SK-N-SH treated with all-trans-retinoic acid at 6 μM for 48 hours (cell line): Measurements from ENCODE around the gene CEACAM4.

ENCODE experiments used
- ATAC-seq: fragments of 200-7000 bp; cut with Tn5 transposase; 3 replicates; pipeline ENCODE4 v1.9.1; 2020; ENCODE audit warnings: mild to moderate bottlenecking, moderate library complexity
- ARNTL ChIP-seq: fragments of 450-650 bp; formaldehyde crosslinking; IDR thresholded peaks from 2 replicates; pipeline ENCODE4 v1.5.0; 2020; ENCODE audit warnings: low read depth, mild to moderate bottlenecking, moderate library complexity, borderline replicate concordance
- BACH2 ChIP-seq: fragments of 250-450 bp; sonication (Bioruptor Pico); IDR thresholded peaks from 2 replicates; pipeline ENCODE4 v1.9.0; 2021; ENCODE audit warnings: mild to moderate bottlenecking, borderline replicate concordance
- CREB5 ChIP-seq: fragments of 250-450 bp; sonication (Bioruptor Pico); IDR thresholded peaks from 2 replicates; pipeline ENCODE4 v1.5.1; 2020; ENCODE audit warnings: low read depth, mild to moderate bottlenecking, moderate library complexity
- CSDC2 ChIP-seq: fragments of 250-450 bp; sonication (Bioruptor Pico); IDR thresholded peaks from 2 replicates; pipeline ENCODE4 v1.5.0; 2020; ENCODE audit warnings: mild to moderate bottlenecking, moderate library complexity
- ESRRG ChIP-seq: fragments of 250-450 bp; sonication (Bioruptor Pico); IDR thresholded peaks from 2 replicates; pipeline ENCODE4 v1.6.1; 2021; ENCODE audit warnings: mild to moderate bottlenecking
- PPARA ChIP-seq: fragments of 250-450 bp; sonication (Bioruptor Pico); IDR thresholded peaks from 2 replicates; pipeline ENCODE4 v1.5.0; 2020; ENCODE audit warnings: mild to moderate bottlenecking, borderline replicate concordance
- RARB ChIP-seq: fragments of 250-450 bp; sonication (Bioruptor Pico); IDR thresholded peaks from 2 replicates; pipeline ENCODE4 v1.8.0; 2021; ENCODE audit warnings: mild to moderate bottlenecking, moderate library complexity
- TCF4 ChIP-seq: fragments of 250-450 bp; sonication (Bioruptor Pico); IDR thresholded peaks from 2 replicates; pipeline ENCODE4 v1.8.0; 2021; ENCODE audit warnings: mild to moderate bottlenecking, moderate library complexity, borderline replicate concordance
- TOX ChIP-seq: fragments of 250-450 bp; sonication (Bioruptor Pico); IDR thresholded peaks from 2 replicates; pipeline ENCODE4 v1.8.0; 2021; ENCODE audit warnings: mild to moderate bottlenecking, moderate library complexity, borderline replicate concordance
- ZC3H10 ChIP-seq: fragments of 250-450 bp; sonication (Bioruptor Pico); IDR thresholded peaks from 2 replicates; pipeline ENCODE4 v1.5.1; 2021; ENCODE audit warnings: mild to moderate bottlenecking, moderate library complexity
- ZFP3 ChIP-seq: fragments of 250-450 bp; sonication (Bioruptor Pico); IDR thresholded peaks from 2 replicates; pipeline ENCODE4 v1.5.0; 2020; ENCODE audit warnings: mild to moderate bottlenecking, moderate library complexity
- ZNF565 ChIP-seq: fragments of 450-650 bp; formaldehyde crosslinking; conservative IDR thresholded peaks from 2 replicates; pipeline ENCODE4 v1.5.0; 2020; ENCODE audit warnings: low read depth, mild to moderate bottlenecking, moderate library complexity
- ZNF70 ChIP-seq: fragments of 450-650 bp; formaldehyde crosslinking; IDR thresholded peaks from 2 replicates; pipeline ENCODE4 v1.5.0; 2020; ENCODE audit warnings: mild to moderate bottlenecking, moderate library complexity
- TF ChIP-seq, protein P1 (sequence below): fragments of 250-450 bp; sonication (Bioruptor Pico); IDR thresholded peaks from 2 replicates; pipeline ENCODE4 v1.8.0; 2020; ENCODE audit warnings: mild to moderate bottlenecking, moderate library complexity, borderline replicate concordance
- TF ChIP-seq, protein P2 (sequence below): fragments of 250-450 bp; sonication (Bioruptor Pico); IDR thresholded peaks from 2 replicates; pipeline ENCODE4 v1.5.1; 2021; ENCODE audit warnings: mild to moderate bottlenecking, moderate library complexity
- TF ChIP-seq, protein P3 (sequence below): fragments of 250-450 bp; sonication (Bioruptor Pico); IDR thresholded peaks from 2 replicates; pipeline ENCODE4 v1.5.0; 2020; ENCODE audit warnings: mild to moderate bottlenecking, moderate library complexity
- TF ChIP-seq, protein P4 (sequence below): fragments of 250-450 bp; sonication (Bioruptor Pico); IDR thresholded peaks from 2 replicates; pipeline ENCODE4 v1.8.0; 2021; ENCODE audit warnings: low read depth, mild to moderate bottlenecking, moderate library complexity, borderline replicate concordance

Gene CEACAM4

GRCh38 chr19:41590936-41591335, 35.9 kb downstream of the CEACAM4 start:
- ATAC-seq, result no peak
- TF ChIP-seq PPARA (CRISPR knock-in tag), result no peak
- TF ChIP-seq ARNTL (CRISPR knock-in tag), result no peak
- no peak for TF ChIP-seq BACH2 (CRISPR knock-in tag)
- TF ChIP-seq CSDC2, result no peak
- TF ChIP-seq TOX (CRISPR knock-in tag), result no peak
- no peak for TF ChIP-seq TCF4 (CRISPR knock-in tag)
- no peak for TF ChIP-seq ZNF565 (CRISPR knock-in tag)
- TF ChIP-seq, protein P1, sequence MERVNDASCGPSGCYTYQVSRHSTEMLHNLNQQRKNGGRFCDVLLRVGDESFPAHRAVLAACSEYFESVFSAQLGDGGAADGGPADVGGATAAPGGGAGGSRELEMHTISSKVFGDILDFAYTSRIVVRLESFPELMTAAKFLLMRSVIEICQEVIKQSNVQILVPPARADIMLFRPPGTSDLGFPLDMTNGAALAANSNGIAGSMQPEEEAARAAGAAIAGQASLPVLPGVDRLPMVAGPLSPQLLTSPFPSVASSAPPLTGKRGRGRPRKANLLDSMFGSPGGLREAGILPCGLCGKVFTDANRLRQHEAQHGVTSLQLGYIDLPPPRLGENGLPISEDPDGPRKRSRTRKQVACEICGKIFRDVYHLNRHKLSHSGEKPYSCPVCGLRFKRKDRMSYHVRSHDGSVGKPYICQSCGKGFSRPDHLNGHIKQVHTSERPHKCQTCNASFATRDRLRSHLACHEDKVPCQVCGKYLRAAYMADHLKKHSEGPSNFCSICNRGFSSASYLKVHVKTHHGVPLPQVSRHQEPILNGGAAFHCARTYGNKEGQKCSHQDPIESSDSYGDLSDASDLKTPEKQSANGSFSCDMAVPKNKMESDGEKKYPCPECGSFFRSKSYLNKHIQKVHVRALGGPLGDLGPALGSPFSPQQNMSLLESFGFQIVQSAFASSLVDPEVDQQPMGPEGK (CRISPR knock-in tag), result no peak

- TF ChIP-seq ZNF70 (CRISPR knock-in tag) (no peak), CREB5 (no peak), RARB (CRISPR knock-in tag) (no peak), ESRRG (CRISPR knock-in tag) (no peak)
- TF ChIP-seq, protein P2, sequence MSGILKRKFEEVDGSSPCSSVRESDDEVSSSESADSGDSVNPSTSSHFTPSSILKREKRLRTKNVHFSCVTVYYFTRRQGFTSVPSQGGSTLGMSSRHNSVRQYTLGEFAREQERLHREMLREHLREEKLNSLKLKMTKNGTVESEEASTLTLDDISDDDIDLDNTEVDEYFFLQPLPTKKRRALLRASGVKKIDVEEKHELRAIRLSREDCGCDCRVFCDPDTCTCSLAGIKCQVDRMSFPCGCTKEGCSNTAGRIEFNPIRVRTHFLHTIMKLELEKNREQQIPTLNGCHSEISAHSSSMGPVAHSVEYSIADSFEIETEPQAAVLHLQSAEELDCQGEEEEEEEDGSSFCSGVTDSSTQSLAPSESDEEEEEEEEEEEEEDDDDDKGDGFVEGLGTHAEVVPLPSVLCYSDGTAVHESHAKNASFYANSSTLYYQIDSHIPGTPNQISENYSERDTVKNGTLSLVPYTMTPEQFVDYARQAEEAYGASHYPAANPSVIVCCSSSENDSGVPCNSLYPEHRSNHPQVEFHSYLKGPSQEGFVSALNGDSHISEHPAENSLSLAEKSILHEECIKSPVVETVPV (CRISPR knock-in tag), result no peak
- ATAC-seq, result no peak
These were observed 37.5 kb downstream of the CEACAM4 start for GRCh38 chr19:41589371-41589770.

- ATAC-seq, result peak; percentile 71; the same call in 2 of the 3 replicates
- TF ChIP-seq ESRRG (CRISPR knock-in tag) (no peak), CSDC2 (no peak), CREB5 (no peak)
These were observed 38.2 kb downstream of the CEACAM4 start for GRCh38 chr19:41588497-41589209.

GRCh38 chr19:41587838-41588210, 39.0 kb downstream of the CEACAM4 start:
- ATAC-seq, result no peak
- no peak for TF ChIP-seq BACH2 (CRISPR knock-in tag)
- TF ChIP-seq CREB5, result no peak
- no peak for TF ChIP-seq TCF4 (CRISPR knock-in tag)
- TF ChIP-seq ESRRG (CRISPR knock-in tag), result no peak
- TF ChIP-seq, protein P2 (CRISPR knock-in tag), result no peak
- TF ChIP-seq, protein P3, sequence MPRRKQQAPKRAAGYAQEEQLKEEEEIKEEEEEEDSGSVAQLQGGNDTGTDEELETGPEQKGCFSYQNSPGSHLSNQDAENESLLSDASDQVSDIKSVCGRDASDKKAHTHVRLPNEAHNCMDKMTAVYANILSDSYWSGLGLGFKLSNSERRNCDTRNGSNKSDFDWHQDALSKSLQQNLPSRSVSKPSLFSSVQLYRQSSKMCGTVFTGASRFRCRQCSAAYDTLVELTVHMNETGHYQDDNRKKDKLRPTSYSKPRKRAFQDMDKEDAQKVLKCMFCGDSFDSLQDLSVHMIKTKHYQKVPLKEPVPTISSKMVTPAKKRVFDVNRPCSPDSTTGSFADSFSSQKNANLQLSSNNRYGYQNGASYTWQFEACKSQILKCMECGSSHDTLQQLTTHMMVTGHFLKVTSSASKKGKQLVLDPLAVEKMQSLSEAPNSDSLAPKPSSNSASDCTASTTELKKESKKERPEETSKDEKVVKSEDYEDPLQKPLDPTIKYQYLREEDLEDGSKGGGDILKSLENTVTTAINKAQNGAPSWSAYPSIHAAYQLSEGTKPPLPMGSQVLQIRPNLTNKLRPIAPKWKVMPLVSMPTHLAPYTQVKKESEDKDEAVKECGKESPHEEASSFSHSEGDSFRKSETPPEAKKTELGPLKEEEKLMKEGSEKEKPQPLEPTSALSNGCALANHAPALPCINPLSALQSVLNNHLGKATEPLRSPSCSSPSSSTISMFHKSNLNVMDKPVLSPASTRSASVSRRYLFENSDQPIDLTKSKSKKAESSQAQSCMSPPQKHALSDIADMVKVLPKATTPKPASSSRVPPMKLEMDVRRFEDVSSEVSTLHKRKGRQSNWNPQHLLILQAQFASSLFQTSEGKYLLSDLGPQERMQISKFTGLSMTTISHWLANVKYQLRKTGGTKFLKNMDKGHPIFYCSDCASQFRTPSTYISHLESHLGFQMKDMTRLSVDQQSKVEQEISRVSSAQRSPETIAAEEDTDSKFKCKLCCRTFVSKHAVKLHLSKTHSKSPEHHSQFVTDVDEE (CRISPR knock-in tag), result no peak
- TF ChIP-seq, protein P4, sequence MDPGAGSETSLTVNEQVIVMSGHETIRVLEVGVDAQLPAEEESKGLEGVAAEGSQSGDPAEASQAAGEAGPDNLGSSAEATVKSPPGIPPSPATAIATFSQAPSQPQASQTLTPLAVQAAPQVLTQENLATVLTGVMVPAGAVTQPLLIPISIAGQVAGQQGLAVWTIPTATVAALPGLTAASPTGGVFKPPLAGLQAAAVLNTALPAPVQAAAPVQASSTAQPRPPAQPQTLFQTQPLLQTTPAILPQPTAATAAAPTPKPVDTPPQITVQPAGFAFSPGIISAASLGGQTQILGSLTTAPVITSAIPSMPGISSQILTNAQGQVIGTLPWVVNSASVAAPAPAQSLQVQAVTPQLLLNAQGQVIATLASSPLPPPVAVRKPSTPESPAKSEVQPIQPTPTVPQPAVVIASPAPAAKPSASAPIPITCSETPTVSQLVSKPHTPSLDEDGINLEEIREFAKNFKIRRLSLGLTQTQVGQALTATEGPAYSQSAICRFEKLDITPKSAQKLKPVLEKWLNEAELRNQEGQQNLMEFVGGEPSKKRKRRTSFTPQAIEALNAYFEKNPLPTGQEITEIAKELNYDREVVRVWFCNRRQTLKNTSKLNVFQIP (CRISPR knock-in tag), result no peak
- TF ChIP-seq PPARA (CRISPR knock-in tag), result no peak
- TF ChIP-seq ZC3H10 (CRISPR knock-in tag), result no peak
- no peak for TF ChIP-seq ZNF70 (CRISPR knock-in tag)
- TF ChIP-seq, protein P1 (CRISPR knock-in tag), result no peak
- TF ChIP-seq ARNTL (CRISPR knock-in tag), result no peak
- TF ChIP-seq CSDC2, result no peak
- TF ChIP-seq TOX (CRISPR knock-in tag), result no peak
- no peak for TF ChIP-seq ZNF565 (CRISPR knock-in tag)
- no peak for TF ChIP-seq ZFP3 (CRISPR knock-in tag)
